ENCODE data around the gene PSPC1.

DNA sequence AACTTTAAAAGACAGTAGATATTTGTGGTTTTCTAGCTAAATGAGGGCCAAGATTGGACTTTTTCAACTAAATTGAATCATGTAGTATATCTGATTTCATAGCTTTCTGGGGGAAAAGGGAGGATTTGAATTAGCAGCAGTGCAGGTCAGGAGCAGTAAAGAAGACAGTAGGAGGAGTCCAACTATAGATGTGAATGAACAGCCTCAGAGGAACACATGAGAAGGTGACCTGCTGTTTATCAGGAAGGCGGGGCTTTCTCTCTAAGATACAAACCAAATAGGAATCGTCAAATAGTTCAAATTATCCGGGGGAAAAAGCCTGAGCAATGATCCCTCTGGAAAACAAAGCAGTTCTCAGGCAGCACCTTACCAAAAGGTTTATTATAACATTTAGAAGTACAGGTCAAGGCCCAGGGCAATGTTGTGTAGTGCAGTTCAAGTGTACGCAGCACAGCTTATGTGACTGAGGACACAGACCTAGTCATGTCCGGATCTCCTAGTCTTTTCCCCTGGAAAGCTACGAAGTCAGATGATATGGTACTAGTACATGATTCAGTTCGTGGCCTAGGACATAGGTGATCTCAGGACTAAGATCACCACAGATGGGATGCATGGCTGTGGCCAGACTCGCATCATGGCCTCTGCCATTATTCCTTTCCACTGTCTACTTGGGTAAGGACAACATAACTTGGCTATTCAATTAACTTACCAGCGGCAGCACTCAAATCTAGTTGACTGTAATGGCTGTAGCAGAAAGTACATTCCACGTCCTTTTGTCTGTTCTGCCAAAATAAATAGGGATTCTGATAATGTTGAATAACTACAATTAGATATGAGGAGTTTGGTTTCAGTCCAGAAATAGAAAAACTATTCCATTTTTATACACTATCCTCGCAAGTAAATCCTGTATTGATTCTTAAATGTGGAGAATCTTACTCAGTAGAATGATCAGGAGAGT is 109.0 kb downstream of the PSPC1 start:
- TF ChIP-seq, protein P1, sequence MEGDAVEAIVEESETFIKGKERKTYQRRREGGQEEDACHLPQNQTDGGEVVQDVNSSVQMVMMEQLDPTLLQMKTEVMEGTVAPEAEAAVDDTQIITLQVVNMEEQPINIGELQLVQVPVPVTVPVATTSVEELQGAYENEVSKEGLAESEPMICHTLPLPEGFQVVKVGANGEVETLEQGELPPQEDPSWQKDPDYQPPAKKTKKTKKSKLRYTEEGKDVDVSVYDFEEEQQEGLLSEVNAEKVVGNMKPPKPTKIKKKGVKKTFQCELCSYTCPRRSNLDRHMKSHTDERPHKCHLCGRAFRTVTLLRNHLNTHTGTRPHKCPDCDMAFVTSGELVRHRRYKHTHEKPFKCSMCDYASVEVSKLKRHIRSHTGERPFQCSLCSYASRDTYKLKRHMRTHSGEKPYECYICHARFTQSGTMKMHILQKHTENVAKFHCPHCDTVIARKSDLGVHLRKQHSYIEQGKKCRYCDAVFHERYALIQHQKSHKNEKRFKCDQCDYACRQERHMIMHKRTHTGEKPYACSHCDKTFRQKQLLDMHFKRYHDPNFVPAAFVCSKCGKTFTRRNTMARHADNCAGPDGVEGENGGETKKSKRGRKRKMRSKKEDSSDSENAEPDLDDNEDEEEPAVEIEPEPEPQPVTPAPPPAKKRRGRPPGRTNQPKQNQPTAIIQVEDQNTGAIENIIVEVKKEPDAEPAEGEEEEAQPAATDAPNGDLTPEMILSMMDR (IDR thresholded peaks at IDR 0.05): no peak
- TF ChIP-seq POLR2A (IDR thresholded peaks at IDR 0.05): no peak
